HG02981 (cell line): ENCODE results near the gene NAV2.

Experiments
- ATAC-seq: cut with Tn5 transposase; IDR thresholded peaks from one replicate; pipeline ENCODE4 v1.9.1; 2021; ENCODE audit warnings: mild to moderate bottlenecking, moderate library complexity; ENCODE audit not compliant: unreplicated experiment

Gene NAV2

GRCh38 chr11:19714387-19715363, 2.0 kb downstream of the NAV2 start:
- no peak for ATAC-seq

- no peak for ATAC-seq
Observed at GRCh38 chr11:19715373-19715772, 2.7 kb downstream of the NAV2 start.

GRCh38 chr11:19718051-19718450, 5.4 kb downstream of the NAV2 start:
- ATAC-seq: no peak

- ATAC-seq: no peak
Observed at GRCh38 chr11:19718951-19719350, 6.3 kb downstream of the NAV2 start.

GRCh38 chr11:19719960-19720359, 7.3 kb downstream of the NAV2 start:
- no peak for ATAC-seq

GRCh38 chr11:19721176-19721575, 8.5 kb downstream of the NAV2 start:
- ATAC-seq: no peak

- no peak for ATAC-seq
Observed at GRCh38 chr11:19722702-19723101, 10.1 kb downstream of the NAV2 start.

GRCh38 chr11:19723572-19724342, 11.1 kb downstream of the NAV2 start:
- no peak for ATAC-seq

- no peak for ATAC-seq
Observed at GRCh38 chr11:19724765-19725164, 12.1 kb downstream of the NAV2 start.

- no peak for ATAC-seq
Observed at GRCh38 chr11:19725379-19726079, 12.9 kb downstream of the NAV2 start.

- ATAC-seq: no peak
Observed at GRCh38 chr11:19727246-19727645, 14.6 kb downstream of the NAV2 start.

GRCh38 chr11:19728436-19728835, 15.8 kb downstream of the NAV2 start:
- no peak for ATAC-seq

GRCh38 chr11:19729141-19729540, 16.5 kb downstream of the NAV2 start:
- no peak for ATAC-seq

- ATAC-seq: no peak
Observed at GRCh38 chr11:19730373-19730772, 17.7 kb downstream of the NAV2 start.

GRCh38 chr11:19734171-19734570, 21.5 kb downstream of the NAV2 start:
- ATAC-seq: no peak

- no peak for ATAC-seq
Observed at GRCh38 chr11:19735157-19735908, 22.7 kb downstream of the NAV2 start.

- ATAC-seq: no peak
Observed at GRCh38 chr11:19735909-19736498, 23.4 kb downstream of the NAV2 start.

- ATAC-seq: no peak
Observed at GRCh38 chr11:19736831-19737230, 24.2 kb downstream of the NAV2 start.

- no peak for ATAC-seq
Observed at GRCh38 chr11:19737575-19737974, 24.9 kb downstream of the NAV2 start.

- ATAC-seq: no peak
Observed at GRCh38 chr11:19738124-19738523, 25.5 kb downstream of the NAV2 start.
